ENCODE data around the gene NFIC.
"Not testable (repeated sequence)": the region's sequence is repeated elsewhere in the genome, so short reads cannot be mapped to it uniquely, and the experiment has no call there.

NFIC gene

DNA sequence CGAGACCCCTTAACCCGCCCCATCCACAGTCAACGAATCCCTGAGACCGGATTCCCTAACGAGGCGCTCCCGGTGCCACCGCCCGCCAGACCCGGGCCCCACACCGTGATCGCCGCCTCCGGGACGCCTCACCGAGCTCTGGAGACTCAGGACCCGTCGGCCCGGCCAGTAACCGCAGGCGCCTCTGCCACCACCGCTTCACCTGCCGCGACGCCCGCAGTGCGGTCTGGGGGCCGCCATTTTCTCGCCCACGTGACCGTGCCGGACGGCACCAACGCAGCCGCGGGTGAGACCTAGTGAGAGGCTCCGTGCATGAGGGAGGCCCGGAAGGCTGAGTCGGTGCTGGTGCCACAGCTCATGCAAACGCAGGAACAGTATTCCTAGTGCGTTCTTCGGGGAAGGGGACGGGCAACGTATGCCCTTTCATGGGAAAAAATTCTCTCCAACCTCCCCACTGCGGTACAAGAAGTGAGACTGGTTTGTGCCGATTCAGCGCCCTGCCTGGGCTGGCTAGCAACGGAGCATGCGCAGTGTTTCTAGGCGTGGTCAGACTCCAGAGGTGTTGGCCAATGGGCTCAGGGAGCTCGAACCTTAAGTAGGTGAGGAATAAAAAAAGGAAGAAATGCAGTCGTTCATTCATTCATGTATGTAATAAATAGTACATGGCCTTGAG is 134.2 kb downstream of the NFIC start, which contains the start of gene DOHH:
Gene DOHH (minus strand): TSS at position 246 of the 673 bp plus-strand sequence. CDS start 3,860 bp downstream, outside the sequence.
- DNase-seq (ENCODE audit: extremely low spot score, insufficient read length, low read depth) (peak; percentile 88), FAIRE-seq (peak; percentile 99)

- no peak for FAIRE-seq
- no peak for DNase-seq (ENCODE audit: extremely low spot score, insufficient read length, low read depth)
These were observed 135.4 kb downstream of the NFIC start for GRCh38 chr19:3501780-3502179.

GRCh38 chr19:3503036-3503572 is 136.7 kb downstream of the NFIC start:
- DNase-seq (ENCODE audit: extremely low spot score, insufficient read length, low read depth) (no peak), FAIRE-seq (no peak)

GRCh38 chr19:3504735-3505134 is 138.4 kb downstream of the NFIC start:
- no peak for DNase-seq (ENCODE audit: extremely low spot score, insufficient read length, low read depth)

GRCh38 chr19:3505598-3506383 is 139.4 kb downstream of the NFIC start, which contains the start of gene FZR1:
TSS of gene FZR1 (plus strand) at chr19:3506311. CDS start at chr19:3522990, 16,679 bp downstream.
- DNase-seq (ENCODE audit: extremely low spot score, insufficient read length, low read depth): peak; percentile 100
- peak; percentile 96 for FAIRE-seq

More at GRCh38 chr19:3504735-3505134, 138.4 kb downstream of the NFIC start:
- FAIRE-seq: no peak

DNA sequence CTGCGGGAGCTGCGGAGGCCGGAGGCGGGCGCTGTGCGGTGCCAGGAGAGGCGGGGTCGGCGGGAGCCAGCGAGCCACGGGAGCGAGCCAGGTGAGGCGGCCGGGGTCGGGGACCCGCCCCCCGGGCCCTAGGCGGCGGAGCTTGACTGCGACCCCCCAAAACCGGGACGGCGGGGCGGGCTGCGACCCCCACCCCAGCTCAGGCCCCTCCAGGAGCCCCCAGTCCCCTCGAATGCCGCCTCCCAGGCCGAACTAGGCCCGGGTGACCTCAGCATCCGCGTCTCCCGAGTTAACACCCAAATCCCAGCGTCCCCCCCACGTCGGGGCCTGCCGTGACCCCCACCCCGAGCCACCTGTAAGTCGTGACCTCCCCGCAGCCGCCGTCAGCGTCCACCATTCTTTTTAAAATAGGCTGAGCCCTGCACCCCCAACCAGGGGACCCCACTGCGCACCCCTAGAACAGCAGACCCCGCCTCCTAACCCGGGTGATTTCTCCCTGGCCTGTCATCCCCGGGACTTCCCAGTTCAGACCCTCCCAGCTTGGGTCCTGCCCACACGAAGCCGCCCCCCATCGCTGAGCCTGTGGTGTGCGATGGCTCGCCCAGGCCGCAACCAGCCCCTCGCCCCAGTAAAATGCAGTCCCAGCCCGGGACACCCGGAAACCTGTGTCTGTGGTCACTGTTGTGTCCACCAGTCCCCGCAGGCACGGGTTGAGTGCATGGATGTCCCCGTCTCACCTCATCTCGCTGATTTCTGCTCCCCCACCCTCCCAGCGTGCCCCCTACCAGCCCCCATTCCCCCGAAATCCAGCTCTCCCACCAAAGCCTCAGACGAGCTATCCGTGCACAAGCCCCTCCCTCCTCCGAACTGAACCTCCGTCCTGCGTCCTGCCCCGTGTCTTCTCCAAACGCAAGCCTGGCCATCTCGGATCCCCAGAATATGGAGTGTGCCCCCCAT is 140.3 kb downstream of the NFIC start:
- FAIRE-seq (no peak), DNase-seq (ENCODE audit: extremely low spot score, insufficient read length, low read depth) (no peak)

DNA sequence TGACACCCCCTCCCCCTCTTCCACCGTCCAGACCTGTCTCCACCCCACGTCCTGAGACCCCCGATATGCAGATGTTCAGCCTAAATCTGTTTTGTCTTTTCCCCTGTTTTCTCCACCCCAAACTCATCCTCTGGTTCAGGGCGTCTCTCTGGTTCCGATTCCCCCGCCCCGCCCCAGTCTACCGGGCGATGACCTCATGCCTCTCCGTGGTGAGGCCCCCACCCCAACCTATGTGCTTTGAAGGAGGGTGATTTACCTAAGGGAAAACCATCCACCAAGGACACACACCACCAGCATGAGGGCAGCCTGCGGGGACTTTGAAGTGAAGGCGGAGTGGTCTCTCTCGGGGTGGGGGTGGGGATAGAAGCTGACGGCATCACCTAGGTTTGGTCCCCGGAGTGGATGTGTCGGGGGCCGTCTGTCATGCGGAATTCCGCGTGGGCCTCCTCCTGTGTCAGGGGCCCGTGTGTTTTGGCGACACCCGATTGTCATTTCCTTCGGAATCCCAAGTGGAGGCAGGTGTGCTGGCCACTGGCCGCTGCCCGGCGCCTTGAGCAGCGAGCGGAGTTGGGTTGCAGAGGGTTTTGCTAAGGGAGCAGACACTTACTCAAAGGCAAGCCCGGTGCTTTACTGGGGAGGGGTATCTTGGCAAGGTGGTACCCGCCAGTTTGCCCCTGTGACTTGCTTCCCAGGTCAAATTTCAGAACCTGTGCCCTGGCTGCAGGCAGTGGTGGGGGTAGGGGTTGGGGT is 141.2 kb downstream of the NFIC start:
- DNase-seq (ENCODE audit: extremely low spot score, insufficient read length, low read depth) (no peak), FAIRE-seq (no peak)

- DNase-seq (ENCODE audit: extremely low spot score, insufficient read length, low read depth); FAIRE-seq: not testable (repeated sequence)
These were observed 141.8 kb downstream of the NFIC start for GRCh38 chr19:3508121-3508661.

GRCh38 chr19:3508771-3509535 is 142.6 kb downstream of the NFIC start:
- no peak for FAIRE-seq

DNA sequence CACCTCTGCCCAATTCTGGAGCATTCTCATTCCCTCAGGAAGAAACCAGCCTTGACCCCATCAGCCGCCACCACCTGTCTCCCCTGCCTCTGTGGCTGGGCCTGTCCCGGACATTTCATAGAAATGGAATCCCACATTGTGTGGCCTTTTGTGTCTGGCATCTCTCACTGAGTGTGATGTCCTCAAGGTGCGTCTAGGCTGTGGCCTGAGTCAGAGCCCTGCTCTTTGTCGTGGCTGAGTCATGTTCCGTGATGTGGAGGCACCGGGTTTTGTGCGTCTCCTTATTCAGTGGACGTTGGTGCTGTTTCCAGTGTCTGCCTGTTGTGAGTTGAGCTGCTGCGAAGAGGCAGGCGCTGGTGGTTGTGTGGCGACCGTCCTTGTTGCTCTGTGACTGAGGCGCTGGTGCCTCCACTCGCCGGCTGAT is 143.2 kb downstream of the NFIC start:
- FAIRE-seq: no peak
- no peak for DNase-seq (ENCODE audit: extremely low spot score, insufficient read length, low read depth)

More at GRCh38 chr19:3508771-3509535, 142.6 kb downstream of the NFIC start:
- DNase-seq (ENCODE audit: extremely low spot score, insufficient read length, low read depth): no peak

DNA sequence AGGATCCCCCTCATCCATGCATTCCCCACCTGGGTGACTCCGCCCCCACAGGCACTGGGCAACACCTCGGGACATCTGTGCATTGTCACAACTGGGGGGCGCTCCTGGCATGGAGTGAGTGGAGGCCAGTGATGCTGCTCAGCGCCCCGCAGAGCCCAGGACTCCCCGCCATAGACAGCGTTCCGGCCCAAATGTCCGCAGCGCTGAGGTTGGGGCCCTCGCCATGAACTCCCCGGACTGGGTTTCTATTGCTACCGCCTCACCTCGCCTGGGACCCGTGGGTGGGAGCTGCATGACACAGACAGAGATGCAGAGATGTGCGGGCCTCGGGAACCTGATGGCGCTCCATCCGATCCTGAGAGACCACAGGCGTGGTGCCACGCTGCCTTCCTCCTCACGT is 144.3 kb downstream of the NFIC start:
- FAIRE-seq: no peak
- no peak for DNase-seq (ENCODE audit: extremely low spot score, insufficient read length, low read depth)

DNA sequence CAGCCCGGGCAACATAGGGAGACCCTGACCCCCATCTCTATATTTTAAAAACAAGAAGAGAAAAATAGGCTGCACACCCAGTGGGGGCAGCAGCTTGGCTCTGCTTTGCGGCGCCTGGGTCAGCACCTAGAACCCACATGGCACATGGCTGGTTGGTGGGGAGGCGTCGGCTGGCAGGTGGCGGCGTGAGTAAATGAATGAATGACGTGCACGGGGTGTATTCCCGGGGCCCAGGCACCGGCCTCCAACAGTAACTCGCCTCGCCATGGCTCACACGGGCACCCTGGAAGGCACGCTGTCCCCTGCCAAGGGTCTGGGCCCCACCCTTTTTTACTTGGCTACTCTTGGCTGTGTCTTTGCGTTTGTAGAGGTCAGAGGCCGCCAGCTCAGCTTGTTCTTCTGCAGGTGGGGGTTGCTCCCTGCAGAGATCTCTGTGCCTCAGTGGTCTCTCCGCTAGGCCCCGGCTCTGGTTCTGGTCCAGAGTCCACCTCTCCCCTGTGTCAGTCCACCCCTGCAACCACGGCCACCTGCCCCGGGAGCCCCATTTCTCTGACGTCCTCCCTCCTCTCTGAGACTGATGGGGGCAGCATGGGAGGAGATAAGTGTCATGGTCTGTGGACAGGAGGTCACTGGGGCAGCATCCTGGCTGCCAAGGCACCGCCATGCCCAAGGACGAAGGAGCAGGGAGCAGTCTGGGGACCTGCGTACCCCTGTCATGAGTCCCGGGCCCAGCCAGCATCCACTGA is 145.3 kb downstream of the NFIC start:
- no peak for FAIRE-seq
- no peak for DNase-seq (ENCODE audit: extremely low spot score, insufficient read length, low read depth)

GRCh38 chr19:3512562-3513228 is 146.3 kb downstream of the NFIC start:
- no peak for DNase-seq (ENCODE audit: extremely low spot score, insufficient read length, low read depth)
- no peak for FAIRE-seq

GRCh38 chr19:3513229-3514140 is 147.1 kb downstream of the NFIC start:
- FAIRE-seq (no peak), DNase-seq (ENCODE audit: extremely low spot score, insufficient read length, low read depth) (no peak)

- DNase-seq (ENCODE audit: extremely low spot score, insufficient read length, low read depth) (no peak), FAIRE-seq (no peak)
These were observed 148.5 kb downstream of the NFIC start for GRCh38 chr19:3514930-3515329.

DNA sequence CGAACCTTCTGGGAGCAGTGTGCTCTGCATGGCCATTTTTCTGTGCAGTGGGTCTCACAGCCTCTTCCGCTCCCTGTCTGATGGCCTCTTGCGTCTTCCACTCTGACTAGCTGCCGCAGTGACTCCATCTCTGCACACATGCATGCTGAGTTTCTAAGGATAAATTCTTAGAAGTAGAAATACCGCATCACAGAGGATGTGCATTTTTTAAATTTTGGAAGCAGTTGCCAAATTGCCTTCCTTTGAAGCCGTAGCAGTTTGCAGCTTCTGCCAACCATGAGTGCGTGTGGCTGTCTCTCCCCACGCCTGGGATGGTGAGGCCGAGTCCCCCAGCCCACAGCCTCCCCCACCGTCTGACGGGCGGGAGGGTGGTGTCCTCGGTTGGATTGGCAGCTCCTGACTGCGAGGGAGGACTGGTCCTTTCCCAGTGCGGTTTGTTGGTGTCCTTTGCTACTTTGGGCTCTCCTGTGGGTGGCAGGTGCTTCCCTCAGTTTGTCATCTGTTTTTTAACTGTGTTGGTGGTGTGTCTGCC is 149.6 kb downstream of the NFIC start:
- DNase-seq (ENCODE audit: extremely low spot score, insufficient read length, low read depth) (no peak), FAIRE-seq (no peak)

All from GM18507 (cell line).